HG03175 (cell line): Measurements from ENCODE around the gene HAGHL.
A peak's percentile ranks its signal among the peaks of the same experiment; 100 is the strongest.
"Not testable (repeated sequence)": the region's sequence is repeated elsewhere in the genome, so short reads cannot be mapped to it uniquely, and the experiment has no call there.

Experiments used
- ATAC-seq: cut with Tn5 transposase; IDR thresholded peaks from one replicate; pipeline ENCODE4 v1.9.1; 2021; ENCODE audit warnings: mild to moderate bottlenecking, moderate library complexity; ENCODE audit not compliant: unreplicated experiment

HAGHL gene

GRCh38 chr16:706189-707061, 20.5 kb upstream of the HAGHL start:
- ATAC-seq = no peak

GRCh38 chr16:707062-707538, 19.8 kb upstream of the HAGHL start:
- no peak for ATAC-seq

GRCh38 chr16:708019-708418, 18.9 kb upstream of the HAGHL start:
- ATAC-seq = no peak

- no peak for ATAC-seq
These were observed 17.9 kb upstream of the HAGHL start for GRCh38 chr16:708959-709358.

- ATAC-seq = no peak
These were observed 17.1 kb upstream of the HAGHL start for GRCh38 chr16:709566-710499.

- no peak for ATAC-seq
These were observed 16.3 kb upstream of the HAGHL start for GRCh38 chr16:710500-711075.

GRCh38 chr16:711084-711483, 15.8 kb upstream of the HAGHL start:
- no peak for ATAC-seq

- ATAC-seq = no peak
These were observed 15.2 kb upstream of the HAGHL start for GRCh38 chr16:711548-712320.

GRCh38 chr16:712740-713250, 14.1 kb upstream of the HAGHL start:
- ATAC-seq = not testable (repeated sequence)

GRCh38 chr16:714079-714478, 12.8 kb upstream of the HAGHL start:
- no peak for ATAC-seq

GRCh38 chr16:714558-715476, 12.1 kb upstream of the HAGHL start, which contains the start of gene METRN:
Gene METRN (plus strand): TSS chr16:715118. CDS start chr16:715290, 172 bp downstream.
- peak; percentile 75 for ATAC-seq

- peak; percentile 9 for ATAC-seq
These were observed 11.3 kb upstream of the HAGHL start for GRCh38 chr16:715477-716199.

- ATAC-seq = no peak
These were observed 10.7 kb upstream of the HAGHL start for GRCh38 chr16:716200-716568.

GRCh38 chr16:716768-717325, 10.1 kb upstream of the HAGHL start:
- no peak for ATAC-seq

- ATAC-seq = no peak
These were observed 9.3 kb upstream of the HAGHL start for GRCh38 chr16:717450-718245.

- ATAC-seq = no peak
These were observed 8.5 kb upstream of the HAGHL start for GRCh38 chr16:718389-718788.

GRCh38 chr16:718922-719321, 8.0 kb upstream of the HAGHL start:
- ATAC-seq = no peak
